Endothelial cell (in vitro differentiated cells): ENCODE data around the gene RAP1GAP. TPM values are rescaled to one million over a fixed set of nuclear protein-coding genes. Genes with fewer than 3 reads are reported as not detected.

Source experiments
- DNase-seq: peaks from one replicate; pipeline ENCODE4 v3.0.0; 2021; ENCODE audit warnings: low spot score
- H3K27ac Mint-ChIP-seq: one replicate; pipeline ENCODE4 v1.8.0; 2021; ENCODE audit warnings: mixed read lengths, inconsistent platforms; ENCODE audit not compliant: unreplicated experiment
- H3K27me3 Mint-ChIP-seq: one replicate; pipeline ENCODE4 v1.8.0; 2021; ENCODE audit warnings: mild to moderate bottlenecking, moderate library complexity, mixed read lengths, inconsistent platforms; ENCODE audit not compliant: unreplicated experiment
- H3K36me3 Mint-ChIP-seq: one replicate; pipeline ENCODE4 v1.8.0; 2021; ENCODE audit warnings: mild to moderate bottlenecking, low read depth, mixed read lengths, inconsistent platforms; ENCODE audit not compliant: unreplicated experiment
- H3K4me1 Mint-ChIP-seq: one replicate; pipeline ENCODE4 v1.8.0; 2021; ENCODE audit warnings: mild to moderate bottlenecking, mixed read lengths, inconsistent platforms; ENCODE audit not compliant: unreplicated experiment
- H3K4me3 Mint-ChIP-seq: one replicate; pipeline ENCODE4 v1.8.0; 2021; ENCODE audit warnings: mild to moderate bottlenecking, mixed read lengths, inconsistent platforms; ENCODE audit not compliant: unreplicated experiment
- H3K9me3 Mint-ChIP-seq: one replicate; pipeline ENCODE4 v1.8.0; 2021; ENCODE audit warnings: mixed read lengths, inconsistent platforms; ENCODE audit not compliant: unreplicated experiment
- total RNA-seq: library from RNA; stranded (reverse); fragmentation: NEBNext Ultra II Directional; extraction: Animal tissue kit (Norgen Biotek cat#: 25700); gene quantifications from one replicate; pipeline ENCODE4 v1.2.1, GENCODE V29; 2021; ENCODE audit not compliant: unreplicated experiment
- TF ChIP-seq, protein P1 (sequence below): fragments of 200-600 bp; sonication (generic); IDR thresholded peaks from one replicate; pipeline ENCODE4 v1.5.0; 2021; ENCODE audit warnings: antibody characterized with exemption; ENCODE audit not compliant: unreplicated experiment

RAP1GAP gene
- total RNA-seq, 1 donor from 2014 or later: 0.56 TPM

DNA sequence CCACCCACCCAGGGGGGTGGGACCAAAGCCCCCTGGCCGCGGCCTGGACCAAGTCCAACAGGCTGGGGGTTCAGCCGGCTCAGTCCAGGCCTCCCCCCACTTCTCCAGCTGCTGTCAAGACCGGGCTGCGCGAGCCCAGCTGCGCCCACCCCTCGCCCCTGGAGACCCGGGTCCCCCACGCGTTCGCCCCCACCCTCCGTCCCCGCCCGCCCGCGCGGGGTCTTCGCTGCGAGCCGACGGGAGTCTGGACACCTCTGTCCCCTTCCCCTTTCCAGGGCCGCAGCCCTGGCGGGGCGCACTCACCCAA is 253 bp downstream of the RAP1GAP start:
- Mint-ChIP-seq H3K27me3 (peaks cover 24% of the 10 kb centered on the region), H3K27ac (no peak overlapping the region), H3K4me3 (no peak overlapping the region), H3K4me1 (peaks cover 5% of the 10 kb centered on the region), H3K36me3 (no peaks in the 10 kb centered on the region), H3K9me3 (no peaks in the 10 kb centered on the region)
- TF ChIP-seq, protein P1, sequence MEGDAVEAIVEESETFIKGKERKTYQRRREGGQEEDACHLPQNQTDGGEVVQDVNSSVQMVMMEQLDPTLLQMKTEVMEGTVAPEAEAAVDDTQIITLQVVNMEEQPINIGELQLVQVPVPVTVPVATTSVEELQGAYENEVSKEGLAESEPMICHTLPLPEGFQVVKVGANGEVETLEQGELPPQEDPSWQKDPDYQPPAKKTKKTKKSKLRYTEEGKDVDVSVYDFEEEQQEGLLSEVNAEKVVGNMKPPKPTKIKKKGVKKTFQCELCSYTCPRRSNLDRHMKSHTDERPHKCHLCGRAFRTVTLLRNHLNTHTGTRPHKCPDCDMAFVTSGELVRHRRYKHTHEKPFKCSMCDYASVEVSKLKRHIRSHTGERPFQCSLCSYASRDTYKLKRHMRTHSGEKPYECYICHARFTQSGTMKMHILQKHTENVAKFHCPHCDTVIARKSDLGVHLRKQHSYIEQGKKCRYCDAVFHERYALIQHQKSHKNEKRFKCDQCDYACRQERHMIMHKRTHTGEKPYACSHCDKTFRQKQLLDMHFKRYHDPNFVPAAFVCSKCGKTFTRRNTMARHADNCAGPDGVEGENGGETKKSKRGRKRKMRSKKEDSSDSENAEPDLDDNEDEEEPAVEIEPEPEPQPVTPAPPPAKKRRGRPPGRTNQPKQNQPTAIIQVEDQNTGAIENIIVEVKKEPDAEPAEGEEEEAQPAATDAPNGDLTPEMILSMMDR: no peak
- DNase-seq: no peak

DNA sequence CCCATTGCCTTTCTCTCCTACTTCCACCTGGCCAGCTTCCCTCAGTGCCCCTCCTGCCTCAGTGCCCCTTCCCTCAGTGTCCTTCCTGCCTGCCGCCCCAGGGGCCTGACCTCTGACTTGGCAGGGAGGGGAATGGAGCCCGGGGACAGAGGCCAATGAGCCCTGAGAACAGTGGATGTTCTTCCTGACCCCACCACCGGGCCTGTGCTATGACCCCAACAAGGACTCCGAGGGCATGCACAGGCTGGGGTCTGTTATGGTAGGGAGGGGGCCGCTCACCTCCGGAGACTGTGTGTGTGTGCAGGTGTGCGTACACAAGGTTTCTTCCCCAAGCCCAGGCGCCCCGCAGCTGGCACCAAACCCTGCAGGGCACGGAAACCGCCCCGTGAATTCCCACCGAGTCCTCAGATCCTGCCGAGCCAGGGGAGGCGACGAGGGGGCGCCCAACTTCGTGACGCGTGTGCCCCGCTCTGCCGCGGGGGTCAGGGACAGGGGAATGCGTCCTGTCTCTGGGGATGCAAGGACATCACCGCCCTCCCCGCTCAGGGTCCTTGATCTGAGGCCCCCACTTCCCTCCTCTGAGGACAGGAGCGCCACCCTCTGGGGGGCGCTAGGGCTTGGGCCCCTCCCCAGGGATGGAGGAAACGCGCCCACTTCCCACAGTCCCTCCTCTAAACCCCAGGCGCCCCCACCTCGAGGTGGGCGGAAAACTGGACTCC is 766 bp downstream of the RAP1GAP start:
- peaks cover 5% of the 10 kb centered on the region for H3K4me1 Mint-ChIP-seq
- no peak overlapping the region for H3K4me3 Mint-ChIP-seq
- H3K27ac Mint-ChIP-seq: no peak overlapping the region

DNA sequence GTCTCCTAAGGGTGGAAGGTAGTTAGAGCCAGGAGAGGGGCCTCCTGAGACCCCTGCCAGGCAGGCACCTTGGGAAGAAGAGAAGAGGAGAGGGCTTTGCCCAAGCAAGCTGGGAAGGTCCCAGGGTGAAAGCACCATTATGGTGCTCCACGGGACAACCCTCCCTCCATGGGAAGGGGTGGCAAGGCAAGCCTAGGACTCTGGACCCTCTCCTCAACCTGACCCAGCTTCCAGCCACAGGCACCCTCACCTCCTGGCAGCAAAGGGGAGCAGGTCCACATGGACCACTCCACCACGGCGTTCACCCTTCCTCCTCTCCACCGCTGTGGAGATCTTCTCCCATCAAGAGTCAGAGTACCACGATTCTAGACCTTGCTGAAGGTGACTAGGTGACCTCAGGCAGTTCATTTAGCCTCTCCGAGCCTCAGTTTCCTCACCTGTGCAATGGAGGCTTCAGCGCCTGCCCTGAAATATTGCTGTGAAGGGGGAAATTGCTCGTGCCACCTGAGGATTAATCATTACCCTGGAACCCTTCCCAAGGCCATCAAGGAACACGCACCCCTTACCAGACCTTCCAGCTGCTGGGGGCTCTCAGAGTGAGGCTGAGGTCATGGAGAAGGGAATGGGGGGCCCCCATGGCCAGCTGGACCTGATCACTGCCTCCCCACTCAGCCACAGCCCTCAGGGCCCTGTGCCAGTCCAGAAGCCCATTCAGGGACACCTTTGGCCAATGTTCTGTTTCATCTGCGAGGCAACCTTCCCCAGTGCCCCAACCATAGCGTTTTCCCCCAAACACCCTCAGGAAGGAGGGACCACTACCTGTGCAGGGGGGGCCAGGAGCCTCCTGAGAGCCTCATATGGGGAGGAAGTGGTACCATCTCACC is 1.6 kb downstream of the RAP1GAP start:
- H3K4me3 Mint-ChIP-seq: no peak overlapping the region
- H3K4me1 Mint-ChIP-seq: no peaks in the 10 kb centered on the region
- peaks cover 20% of the 10 kb centered on the region for H3K27me3 Mint-ChIP-seq
- TF ChIP-seq, protein P1: no peak
- H3K9me3 Mint-ChIP-seq: no peaks in the 10 kb centered on the region
- no peak for DNase-seq
- H3K36me3 Mint-ChIP-seq: no peaks in the 10 kb centered on the region
- no peak overlapping the region for H3K27ac Mint-ChIP-seq

More for the DNA sequence above, 766 bp downstream of the RAP1GAP start:
- TF ChIP-seq, protein P1: no peak
- Mint-ChIP-seq H3K27me3 (peaks cover 22% of the 10 kb centered on the region), H3K36me3 (no peaks in the 10 kb centered on the region), H3K9me3 (no peaks in the 10 kb centered on the region)
- DNase-seq: no peak

DNA sequence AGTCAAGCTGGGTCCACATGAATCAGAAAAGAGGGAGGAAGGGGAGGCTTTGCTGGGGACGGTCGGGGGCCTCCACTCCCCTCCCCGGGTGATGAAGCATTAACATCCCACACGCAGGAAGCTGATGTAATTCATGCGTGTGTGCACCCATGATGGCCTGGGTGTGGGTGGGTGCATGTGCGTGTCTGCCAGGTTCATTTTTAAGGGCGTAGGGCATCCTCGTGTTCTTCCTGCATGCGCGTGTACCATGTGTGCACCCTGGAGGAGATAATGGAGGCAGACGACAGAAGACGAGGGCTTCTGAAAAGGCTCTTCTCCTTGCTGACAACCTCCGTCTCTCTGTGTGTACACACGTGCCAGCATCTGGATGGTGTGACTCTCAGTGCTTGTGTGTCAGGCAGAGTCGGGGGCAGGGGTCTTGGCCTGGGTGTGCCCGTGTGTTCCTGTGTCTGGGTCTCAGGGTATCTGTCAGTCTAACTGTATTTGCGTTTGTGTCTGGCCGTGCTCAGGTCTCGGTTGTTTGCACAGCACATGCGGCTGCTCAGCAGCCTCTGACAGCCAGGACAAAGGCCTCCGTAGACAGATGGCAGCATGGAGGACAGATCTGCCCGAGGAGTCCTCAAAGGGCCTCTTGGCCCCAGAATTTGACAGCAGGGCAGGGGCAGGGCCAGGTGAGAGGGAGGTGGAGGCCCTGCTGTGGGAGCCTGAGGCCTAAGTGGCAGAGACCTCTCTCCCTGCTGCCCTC is 2.4 kb downstream of the RAP1GAP start:
- no peak for DNase-seq
- H3K9me3 Mint-ChIP-seq: no peaks in the 10 kb centered on the region
- peaks cover 23% of the 10 kb centered on the region for H3K27me3 Mint-ChIP-seq
- H3K36me3 Mint-ChIP-seq: no peaks in the 10 kb centered on the region
- H3K4me1 Mint-ChIP-seq: no peaks in the 10 kb centered on the region
- TF ChIP-seq, protein P1: no peak
- H3K4me3 Mint-ChIP-seq: no peak overlapping the region
- no peak overlapping the region for H3K27ac Mint-ChIP-seq
